Uterus (tissue), 2 donors: ENCODE measurements around the gene TK2.

ENCODE experiments used
- POLR2A ChIP-seq, 2 donors: fragments of 450-650 bp; IDR thresholded peaks; one replicate each; pipeline ENCODE4 v1.6.1; 2016; ENCODE audit warnings: antibody characterized with exemption in 2 of 2, mild to moderate bottlenecking in 1 of 2, moderate library complexity in 1 of 2
- TF ChIP-seq, protein P1 (sequence below), 4 experiments: fragments of 200-600 bp in 2 of 4; fragments of 450-650 bp in 2 of 4; sonication (generic) in 2 of 4; IDR thresholded peaks; one replicate each; pipeline ENCODE4 v1.5.1; 2016 to 2019; ENCODE audit warnings: antibody characterized with exemption in 4 of 4, mild to moderate bottlenecking in 2 of 4, moderate library complexity in 1 of 4

DNA sequence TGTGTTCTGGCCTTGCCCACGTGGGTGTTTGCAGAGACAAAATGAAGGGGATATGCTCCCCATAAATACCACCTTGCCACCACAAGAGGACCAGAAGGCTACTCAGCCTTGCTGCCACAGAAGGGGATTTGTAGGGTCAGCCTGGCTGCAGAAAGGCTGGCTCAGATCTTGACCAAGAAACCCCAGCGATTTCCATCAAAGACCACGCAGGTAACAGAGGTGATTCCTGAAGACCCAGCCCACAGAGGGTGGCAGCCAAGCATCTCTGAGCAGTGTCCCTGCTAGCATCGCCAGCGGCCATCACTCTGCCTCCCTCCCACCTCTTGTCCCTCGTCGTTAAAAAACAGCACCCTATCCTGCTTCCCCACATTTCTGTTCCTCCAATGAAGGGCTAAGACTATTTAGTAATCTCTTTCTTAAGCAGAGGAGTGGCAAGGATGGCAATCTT, 68.0 kb downstream of the TK2 start:
- TF ChIP-seq, protein P1, sequence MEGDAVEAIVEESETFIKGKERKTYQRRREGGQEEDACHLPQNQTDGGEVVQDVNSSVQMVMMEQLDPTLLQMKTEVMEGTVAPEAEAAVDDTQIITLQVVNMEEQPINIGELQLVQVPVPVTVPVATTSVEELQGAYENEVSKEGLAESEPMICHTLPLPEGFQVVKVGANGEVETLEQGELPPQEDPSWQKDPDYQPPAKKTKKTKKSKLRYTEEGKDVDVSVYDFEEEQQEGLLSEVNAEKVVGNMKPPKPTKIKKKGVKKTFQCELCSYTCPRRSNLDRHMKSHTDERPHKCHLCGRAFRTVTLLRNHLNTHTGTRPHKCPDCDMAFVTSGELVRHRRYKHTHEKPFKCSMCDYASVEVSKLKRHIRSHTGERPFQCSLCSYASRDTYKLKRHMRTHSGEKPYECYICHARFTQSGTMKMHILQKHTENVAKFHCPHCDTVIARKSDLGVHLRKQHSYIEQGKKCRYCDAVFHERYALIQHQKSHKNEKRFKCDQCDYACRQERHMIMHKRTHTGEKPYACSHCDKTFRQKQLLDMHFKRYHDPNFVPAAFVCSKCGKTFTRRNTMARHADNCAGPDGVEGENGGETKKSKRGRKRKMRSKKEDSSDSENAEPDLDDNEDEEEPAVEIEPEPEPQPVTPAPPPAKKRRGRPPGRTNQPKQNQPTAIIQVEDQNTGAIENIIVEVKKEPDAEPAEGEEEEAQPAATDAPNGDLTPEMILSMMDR (IDR thresholded peaks at IDR 0.05): no peak
- TF ChIP-seq POLR2A (IDR thresholded peaks at IDR 0.05): no peak
